ENCODE measurements around the gene NANOG.
"Not testable (repeated sequence)": the region's sequence is repeated elsewhere in the genome, so short reads cannot be mapped to it uniquely, and the experiment has no call there.

The NANOG gene

DNA sequence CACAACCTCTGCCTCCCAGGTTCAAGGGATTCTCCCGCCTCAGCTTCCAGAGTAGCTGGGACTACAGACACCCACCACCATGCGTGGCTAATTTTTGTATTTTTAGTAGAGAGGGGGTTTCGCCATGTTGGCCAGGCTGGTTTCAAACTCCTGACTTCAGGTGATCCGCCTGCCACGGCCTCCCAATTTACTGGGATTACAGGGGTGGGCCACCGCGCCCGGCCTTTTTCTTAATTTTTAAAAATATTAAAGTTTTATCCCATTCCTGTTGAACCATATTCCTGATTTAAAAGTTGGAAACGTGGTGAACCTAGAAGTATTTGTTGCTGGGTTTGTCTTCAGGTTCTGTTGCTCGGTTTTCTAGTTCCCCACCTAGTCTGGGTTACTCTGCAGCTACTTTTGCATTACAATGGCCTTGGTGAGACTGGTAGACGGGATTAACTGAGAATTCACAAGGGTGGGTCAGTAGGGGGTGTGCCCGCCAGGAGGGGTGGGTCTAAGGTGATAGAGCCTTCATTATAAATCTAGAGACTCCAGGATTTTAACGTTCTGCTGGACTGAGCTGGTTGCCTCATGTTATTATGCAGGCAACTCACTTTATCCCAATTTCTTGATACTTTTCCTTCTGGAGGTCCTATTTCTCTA lies at the start of gene NANOG:
Gene NANOG, plus strand, starts transcription at position 519 of the 645 bp plus-strand sequence. CDS start 213 bp downstream, outside the sequence.
- DNase-seq (ENCODE audit: low read depth) = not testable (repeated sequence)

DNA sequence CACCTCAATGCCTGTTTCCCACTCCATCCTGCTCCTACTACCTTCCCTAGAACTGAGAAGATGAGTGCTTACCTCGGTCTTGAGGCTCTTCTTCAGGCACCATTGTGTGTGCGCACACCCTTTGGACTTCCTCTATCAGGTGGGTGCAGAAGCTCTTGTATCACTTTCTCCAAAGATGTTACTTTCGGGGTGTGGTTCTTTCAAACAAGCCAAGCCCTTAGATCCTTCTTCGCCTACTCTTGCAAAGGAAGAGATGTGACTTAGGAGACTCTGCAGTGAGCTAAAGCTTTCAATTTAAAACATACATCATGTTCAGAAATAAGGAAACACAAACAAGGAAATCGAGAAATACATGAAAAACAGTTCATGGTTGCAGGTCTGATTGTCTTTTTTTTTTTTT lies 42.0 kb upstream of the NANOG start, which contains the start of gene CLEC4C:
Gene CLEC4C, minus strand, starts transcription at position 130 of the 400 bp plus-strand sequence. Its CDS starts 27 bp downstream, at position 103.
- DNase-seq (ENCODE audit: low read depth) = no peak

DNA sequence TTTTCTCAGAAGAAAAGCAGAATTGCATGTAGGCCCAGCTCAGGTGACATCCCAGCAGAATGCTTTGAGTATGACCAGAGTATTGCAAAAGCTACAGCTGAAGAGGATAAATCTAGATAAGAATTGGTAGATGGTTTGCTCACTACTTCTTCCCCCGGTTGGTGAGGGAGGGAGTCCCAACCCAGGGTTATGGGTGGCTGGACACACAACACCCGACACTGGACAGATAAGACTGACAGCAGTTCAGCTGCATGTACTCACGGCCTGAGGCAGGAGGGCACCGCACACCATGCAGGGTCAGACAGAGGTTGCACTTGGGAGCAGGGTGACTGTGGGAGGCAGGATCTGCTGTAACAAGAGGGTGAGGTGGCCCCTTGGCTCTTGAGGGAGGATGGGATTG lies 40.4 kb upstream of the NANOG start:
- DNase-seq (ENCODE audit: low read depth) = no peak

DNA sequence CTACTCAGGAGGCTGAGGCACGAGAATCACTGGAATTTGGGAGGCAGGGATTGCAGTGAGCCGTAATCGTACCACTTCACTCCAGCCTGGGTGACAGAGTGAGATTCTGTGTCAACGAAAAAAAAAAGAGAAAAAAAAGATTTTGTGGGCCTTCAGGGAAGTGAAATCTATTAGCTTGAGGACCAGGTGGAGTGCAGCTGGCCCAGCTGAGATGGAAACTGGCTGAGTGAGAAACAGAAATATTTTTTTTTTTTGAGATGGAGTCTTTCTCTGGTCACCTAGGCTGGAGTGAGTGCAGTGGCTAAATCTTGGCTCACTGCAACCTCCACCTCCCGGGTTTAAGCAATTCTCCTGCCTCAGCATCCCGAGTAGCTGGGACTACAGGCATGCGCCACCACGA lies 39.8 kb upstream of the NANOG start:
- DNase-seq (ENCODE audit: low read depth) = no peak

DNA sequence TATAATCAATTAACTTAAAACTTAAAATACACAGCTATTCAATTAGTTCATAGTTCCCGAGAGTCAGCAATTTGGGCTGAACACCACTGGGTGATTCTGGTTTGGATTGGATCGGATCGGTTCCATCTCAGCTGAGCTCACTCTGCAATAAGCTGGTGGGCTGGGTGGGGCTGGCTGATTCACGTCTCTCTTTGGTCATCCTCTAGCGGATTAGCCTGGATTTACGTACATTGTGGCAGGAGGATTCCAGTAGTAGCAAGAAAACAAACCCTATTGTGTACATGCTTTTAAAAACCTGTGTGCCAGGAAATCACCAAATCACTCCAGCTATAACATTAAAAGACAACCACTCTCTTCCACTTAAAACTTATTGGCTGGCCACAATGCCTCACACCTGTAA lies 38.9 kb upstream of the NANOG start:
- DNase-seq (ENCODE audit: low read depth) = no peak

DNA sequence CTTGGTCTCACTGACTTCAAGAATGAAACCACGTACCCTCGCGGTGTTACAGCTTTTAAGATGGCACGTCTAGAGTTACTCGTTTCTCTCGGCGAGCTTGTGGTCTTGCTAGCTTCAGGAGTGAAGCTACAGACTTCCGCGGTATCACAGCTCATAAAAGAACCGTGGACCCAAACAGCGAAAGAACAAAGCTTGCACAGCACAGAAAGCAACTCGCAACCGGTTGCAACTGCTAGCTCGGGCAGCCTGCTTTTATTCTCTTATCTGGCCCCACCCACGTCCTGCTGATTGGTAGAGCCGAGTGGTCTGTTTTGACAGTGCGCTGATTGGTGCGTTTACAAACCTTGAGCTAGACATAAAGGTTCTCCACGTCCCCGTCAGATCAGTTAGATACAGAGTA lies 37.8 kb upstream of the NANOG start:
- DNase-seq (ENCODE audit: low read depth) = no peak

DNA sequence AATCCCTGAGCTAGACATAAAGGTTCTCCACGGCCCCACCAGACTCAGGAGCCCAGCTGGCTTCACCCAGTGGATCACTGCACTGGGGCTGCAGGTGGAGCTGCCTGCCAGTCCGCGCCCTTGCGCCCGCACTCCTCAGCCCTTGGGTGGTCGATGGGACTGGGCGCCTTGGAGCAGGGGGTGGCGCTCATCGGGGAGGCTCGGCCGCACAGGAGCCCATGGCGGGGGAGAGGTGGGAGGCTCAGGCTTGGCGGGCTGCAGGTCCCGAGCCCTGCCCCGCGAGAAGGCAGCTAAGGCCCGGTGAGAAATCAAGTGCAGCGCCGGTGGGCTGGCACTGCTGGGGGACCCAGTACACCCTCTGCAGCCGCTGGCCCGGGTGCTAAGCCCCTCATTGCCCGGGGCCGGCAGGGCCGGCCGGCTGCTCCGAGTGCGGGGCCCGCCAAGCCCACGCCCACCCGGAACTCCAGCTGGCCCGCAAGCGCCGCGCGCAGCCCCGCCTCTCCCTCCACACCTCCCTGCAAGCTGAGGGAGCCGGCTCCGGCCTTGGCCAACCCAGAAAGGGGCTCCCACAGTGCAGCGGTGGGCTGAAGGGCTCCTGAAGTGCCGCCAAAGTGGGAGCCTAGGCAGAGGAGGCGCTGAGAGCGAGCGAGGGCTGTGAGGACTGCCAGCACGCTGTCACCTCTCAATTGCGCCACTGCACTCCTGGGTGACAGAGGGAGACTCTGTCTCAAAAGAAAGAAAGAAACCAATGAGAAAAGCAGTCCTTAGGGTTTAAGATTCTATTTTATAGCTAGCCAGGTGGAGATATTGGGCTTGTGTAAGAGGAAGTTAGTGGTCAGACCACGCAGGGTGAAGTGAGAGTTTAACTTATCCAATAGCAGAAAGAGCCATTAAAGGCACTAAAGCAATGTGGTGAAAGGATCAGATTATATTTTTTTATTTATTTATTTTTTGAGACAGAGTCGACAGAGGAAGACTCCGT lies 37.0 kb upstream of the NANOG start:
- not testable (repeated sequence) for DNase-seq (ENCODE audit: low read depth)

DNA sequence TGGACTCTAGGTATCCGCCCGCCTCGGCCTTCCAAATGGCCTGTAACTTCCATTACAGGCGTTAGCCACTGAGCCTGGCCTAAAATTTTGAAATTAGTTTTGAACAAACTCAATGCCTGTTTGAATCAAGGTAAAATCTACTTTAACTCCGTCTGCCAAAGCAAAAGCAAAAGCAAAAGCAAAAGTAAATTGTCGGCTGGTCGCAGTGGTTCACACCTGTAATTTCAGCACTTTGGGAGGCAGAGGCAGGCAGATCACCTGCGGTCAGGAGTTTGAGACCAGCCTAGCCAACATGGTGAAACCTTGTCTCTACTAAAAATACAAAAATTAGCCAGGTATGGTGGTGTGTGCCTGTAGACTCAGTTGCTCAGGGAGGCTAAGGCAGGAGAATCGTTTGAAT lies 33.5 kb upstream of the NANOG start:
- DNase-seq (ENCODE audit: low read depth) = not testable (repeated sequence)

DNA sequence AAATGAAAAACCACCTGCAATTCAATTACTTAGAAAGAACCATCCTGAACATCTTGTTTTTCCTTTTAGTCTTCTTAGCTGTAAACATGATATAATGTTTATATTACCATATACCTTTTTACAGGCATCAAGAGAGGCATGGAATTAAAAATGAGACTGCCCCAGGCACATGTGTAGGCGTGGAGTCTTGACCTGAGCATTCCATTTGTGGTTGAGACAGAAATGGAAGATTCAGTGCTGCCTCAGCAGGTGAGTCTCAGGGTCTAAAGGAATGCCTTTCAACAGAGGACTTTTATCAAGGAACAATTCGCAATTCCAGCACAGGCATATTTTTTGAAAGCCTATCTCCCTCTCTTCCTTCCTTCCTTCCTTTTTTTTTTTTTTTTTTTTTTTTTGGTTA lies 32.2 kb upstream of the NANOG start:
- DNase-seq (ENCODE audit: low read depth) = no peak

DNA sequence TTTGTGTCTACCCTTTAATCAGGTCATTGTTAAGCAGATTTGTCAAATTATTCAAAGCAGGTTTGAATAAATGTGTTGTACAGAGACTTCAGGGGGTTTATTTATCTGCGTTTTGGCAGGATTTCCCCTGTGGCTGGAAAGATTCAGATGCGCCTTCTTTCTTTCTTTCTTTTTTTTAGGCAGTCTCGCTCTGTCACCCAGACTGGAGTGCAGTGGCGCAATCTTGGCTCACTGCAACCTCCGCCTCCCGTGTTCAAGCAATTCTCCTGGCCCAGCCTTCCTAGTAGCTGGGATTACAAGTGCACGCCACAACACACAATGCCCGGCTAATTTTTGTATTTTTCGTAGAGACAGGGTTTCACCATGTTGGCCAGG lies 30.4 kb upstream of the NANOG start:
- DNase-seq (ENCODE audit: low read depth) = no peak

DNA sequence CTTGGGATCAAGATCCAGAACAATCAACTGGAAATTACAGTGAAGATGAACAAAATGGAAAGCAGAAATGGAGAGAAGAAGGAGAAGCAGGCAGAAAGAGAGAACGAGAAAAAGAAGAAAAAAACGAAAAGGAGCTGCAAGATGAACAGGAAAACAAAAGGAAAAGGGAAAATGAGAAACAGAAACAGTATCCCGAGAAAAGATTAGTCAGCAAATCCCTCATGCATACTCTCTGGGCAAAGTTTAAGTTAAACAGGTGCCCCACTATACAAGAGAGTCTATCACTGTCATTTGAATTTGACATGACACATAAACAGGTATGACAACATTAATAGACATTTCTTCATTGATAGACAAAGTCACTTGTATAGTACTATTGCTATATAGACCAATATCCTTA lies 19.2 kb upstream of the NANOG start:
- no peak for DNase-seq (ENCODE audit: low read depth)

DNA sequence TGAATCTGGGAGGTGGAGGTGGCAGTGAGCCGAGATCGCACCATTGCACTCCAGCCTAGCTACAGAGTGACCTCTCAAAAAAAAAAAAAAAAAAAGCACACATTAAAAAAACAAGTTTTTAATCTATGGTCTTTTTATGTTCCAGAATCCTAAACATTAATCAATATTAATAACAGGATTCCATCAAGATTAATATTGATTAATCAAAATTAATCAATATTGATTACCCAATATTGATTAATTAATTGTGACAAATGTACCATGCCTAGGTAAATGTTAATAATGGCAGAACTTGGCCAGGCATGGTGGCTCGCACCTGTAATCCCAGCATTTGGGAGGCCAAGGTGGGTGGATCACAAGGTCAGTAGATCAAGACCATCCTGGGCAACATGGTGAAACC lies 7.9 kb upstream of the NANOG start:
- no peak for DNase-seq (ENCODE audit: low read depth)

DNA sequence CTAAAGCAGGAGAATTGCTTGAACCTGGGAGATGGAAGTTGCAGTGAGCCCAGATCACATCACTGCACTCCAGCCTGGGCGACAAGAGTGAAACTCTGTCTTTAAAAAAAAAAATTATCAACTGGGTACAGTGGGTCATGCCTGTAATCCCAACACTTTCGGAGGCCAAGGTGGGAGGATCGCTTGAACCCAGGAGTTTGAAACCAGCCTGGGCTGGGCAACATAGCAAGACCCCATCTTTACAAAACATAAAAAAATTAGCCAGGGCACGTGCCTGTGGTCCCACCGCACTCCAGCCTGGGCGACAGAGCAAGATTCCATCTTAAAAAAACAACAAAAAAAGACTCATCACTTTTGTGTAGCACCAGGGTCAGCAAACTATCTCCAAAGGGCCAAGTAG lies 7.1 kb upstream of the NANOG start:
- DNase-seq (ENCODE audit: low read depth) = no peak

DNA sequence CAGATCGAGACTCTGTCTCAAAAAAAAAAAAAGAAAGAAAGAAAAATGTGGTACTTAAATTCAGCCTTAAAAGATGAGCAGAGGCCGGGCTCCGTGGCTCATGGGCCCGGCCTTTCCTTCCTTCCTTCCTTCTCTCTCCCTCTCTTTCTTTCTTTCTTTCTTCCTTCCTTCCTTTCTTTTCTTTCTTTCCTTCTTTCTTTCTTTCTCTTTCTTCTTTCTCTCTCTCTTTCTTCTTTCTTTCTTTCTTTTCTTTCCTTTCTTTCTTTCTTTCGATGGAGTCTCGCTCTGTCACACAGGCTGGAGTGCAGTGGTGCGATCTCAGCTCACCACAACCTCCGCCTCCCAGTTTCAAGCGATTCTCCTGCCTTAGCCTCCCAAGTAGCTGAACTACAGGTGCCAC lies 5.8 kb upstream of the NANOG start:
- not testable (repeated sequence) for DNase-seq (ENCODE audit: low read depth)

DNA sequence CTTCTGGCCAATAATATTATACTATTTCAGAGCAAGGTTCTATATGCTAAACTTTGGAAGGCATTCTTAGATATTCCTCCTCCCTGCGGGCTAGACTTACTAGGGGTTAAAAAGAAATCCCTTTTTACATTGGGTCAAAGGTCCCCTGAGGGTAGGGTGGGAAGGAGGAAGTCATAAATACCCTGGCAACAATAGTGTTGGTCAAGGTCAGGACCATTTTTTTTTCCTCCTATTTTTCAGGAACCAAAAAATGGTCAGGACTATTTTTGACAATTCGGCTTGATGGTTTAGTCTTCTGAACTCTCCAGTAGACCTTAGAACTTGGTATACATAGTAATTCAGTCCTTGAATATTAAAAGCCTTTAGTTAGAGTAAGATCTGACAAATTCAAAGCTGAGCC lies 4.5 kb upstream of the NANOG start:
- DNase-seq (ENCODE audit: low read depth) = no peak

DNA sequence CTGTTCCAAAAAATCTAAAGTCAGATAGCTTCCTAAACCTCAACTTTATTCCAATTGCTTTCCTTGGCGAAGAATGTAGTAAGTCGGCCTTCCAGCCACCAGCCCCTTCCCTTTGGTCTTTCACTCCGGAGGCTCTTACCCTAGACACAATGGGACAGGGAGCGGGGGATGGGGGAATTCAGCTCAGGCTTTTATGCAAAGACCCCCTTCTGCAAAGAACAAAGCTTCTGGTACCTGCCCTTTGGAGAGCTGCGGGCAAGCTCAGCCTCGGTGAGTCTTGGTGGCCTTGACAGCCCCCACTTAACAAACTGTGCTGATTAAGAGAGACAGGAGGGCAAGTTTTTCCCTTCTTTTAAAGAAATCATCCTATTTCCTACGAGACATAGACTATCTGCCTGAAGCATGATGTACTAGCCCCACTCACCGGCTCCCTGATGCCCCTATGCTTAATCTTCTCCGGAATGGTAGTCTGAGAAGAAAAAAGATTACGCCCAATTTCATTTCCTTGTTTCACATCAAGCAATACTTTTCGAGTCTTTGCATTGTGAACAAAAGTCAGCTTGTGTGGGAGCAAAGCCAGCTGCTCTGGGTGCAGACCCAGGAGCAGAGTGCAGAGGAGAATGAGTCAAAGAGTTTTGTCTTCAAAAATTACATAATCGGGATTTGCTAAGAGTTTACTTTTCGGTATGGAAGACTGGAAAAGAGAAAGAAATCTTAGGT lies 1.5 kb upstream of the NANOG start:
- no peak for DNase-seq (ENCODE audit: low read depth)

DNA sequence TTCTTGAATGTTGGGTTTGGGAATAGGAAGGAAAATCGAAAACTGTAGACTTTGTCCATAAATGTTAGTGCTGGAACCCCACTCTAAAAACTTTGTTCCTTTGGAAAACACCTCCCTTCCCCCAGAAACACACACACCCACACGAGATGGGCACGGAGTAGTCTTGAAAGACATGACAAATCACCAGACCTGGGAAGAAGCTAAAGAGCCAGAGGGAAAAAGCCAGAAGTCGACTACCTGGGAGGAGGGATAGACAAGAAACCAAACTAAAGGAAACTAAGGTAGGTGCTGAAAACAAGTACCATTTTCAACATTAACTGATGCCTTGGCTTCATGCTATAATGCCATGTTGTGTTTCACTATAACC lies 925 bp upstream of the NANOG start:
- DNase-seq (ENCODE audit: low read depth) = no peak

DNA sequence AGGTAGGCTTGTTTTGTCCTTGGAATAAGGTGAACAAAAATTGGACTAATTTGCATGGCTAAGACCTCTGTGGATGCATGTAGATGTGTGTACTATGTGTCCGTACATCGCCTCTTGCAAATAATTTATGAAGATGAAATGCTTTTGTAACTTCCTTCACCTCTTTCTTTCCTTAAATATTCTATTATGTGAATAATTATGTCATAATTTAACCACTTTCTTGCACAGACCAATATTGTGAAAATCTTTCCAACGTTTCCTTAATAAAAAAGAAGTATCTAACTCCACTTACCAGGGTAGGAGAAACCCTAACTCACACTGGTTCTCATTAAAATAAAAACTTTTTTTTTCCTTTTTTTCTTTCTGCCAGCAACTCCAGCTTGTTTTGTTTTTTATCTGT lies 4.0 kb downstream of the NANOG start:
- DNase-seq (ENCODE audit: low read depth) = no peak

DNA sequence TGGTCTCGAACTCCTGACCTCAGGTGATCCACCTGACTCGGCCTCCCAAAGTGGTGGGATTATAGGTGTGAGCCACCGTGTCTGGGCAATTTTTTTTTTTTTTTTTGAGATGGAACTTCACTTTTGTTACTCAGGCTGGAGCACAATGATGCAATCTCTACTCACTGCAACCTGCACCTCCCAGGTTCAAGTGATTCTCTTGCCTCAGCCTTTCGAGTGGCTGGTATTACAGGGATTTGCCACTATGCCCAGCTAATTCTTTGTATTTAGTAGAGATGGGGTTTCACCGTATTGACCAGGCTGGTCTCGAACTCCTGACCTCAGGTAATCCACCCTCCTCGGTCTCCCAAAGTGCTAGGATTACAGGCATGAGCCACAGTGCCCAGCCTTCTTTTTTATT lies 8.1 kb downstream of the NANOG start:
- not testable (repeated sequence) for DNase-seq (ENCODE audit: low read depth)

DNA sequence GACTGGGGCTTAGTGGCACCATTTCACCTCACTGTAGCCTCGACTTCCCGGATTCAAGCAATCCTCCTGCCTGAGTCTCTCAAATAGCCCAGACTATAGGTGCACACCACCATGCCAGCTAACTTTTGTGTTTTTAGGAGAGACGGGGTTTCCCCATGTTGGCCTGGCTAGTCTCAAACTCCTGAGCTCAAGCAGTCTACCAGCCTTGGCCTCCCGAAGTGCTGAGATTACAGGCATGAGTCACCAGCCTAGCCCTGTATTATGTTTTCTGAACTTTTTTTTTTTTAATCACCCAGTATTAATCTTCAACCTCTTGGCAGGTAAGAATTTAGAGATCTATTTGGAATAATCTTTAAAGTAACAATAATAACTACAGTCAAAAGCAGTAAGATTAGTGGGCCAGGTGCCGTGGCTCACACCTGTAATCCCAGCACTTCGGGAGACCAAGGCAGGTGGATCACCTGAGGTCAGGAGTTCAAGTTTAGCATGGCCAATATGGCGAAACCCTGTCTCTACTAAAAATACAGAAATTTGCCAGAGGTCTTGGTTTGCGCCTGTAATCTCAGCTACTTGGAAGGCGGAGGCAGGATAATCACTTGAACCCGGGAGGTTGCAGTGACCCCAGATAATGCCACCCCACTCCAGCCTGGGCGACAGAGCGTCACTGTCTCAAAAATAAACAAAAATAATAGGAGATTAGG lies 8.6 kb downstream of the NANOG start:
- DNase-seq (ENCODE audit: low read depth) = no peak

DNA sequence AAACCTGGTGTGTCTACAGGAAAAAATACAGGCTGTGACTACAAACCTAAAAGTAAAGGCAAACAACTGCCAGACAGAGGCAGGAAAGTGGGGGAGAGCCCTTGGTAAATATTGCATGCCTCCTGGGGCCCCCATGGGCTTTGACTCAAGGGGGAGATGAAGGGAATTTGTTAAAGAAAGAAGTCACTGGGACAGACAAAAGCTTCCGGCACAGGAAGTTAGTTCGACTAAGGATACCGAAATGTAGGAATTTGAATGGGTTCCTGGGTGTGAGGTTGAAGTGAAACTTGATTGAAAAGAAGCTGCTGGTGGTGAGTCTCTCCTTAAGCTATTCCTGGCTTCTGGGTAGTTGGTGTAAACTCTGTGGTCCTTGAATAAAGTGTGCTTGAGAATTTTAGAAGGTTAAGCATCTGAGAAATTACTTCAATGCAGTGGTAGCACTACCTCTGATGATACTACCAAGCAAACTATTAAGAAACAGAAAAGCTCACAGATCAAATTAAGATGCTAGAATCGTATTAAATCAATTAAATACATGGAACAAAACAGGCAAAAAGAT lies 9.6 kb downstream of the NANOG start:
- not testable (repeated sequence) for DNase-seq (ENCODE audit: low read depth)

DNA sequence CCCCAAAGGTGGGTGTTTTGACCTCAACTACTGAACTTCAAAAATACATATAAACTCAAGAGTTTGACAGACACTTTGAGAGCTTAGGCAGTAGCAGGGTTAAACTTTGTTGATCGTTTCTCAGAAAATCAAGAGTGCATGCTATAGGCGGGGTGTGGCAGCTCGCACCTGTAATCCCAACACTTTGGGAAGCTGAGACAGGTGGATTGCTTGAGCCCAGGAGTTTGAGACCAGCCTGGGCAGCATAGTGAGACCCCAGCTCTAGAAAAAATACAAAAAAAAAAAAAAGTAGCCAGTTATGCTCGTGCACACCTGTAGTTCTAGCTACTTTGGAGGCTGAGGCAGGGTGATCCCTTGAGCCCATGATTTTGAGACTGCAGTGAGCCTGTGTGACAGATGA lies 12.3 kb downstream of the NANOG start:
- no peak for DNase-seq (ENCODE audit: low read depth)
